ENCODE data around the gene PCDHB13.
"Not testable (repeated sequence)": the region's sequence is repeated elsewhere in the genome, so short reads cannot be mapped to it uniquely, and the experiment has no call there.

PCDHB13 gene

DNA sequence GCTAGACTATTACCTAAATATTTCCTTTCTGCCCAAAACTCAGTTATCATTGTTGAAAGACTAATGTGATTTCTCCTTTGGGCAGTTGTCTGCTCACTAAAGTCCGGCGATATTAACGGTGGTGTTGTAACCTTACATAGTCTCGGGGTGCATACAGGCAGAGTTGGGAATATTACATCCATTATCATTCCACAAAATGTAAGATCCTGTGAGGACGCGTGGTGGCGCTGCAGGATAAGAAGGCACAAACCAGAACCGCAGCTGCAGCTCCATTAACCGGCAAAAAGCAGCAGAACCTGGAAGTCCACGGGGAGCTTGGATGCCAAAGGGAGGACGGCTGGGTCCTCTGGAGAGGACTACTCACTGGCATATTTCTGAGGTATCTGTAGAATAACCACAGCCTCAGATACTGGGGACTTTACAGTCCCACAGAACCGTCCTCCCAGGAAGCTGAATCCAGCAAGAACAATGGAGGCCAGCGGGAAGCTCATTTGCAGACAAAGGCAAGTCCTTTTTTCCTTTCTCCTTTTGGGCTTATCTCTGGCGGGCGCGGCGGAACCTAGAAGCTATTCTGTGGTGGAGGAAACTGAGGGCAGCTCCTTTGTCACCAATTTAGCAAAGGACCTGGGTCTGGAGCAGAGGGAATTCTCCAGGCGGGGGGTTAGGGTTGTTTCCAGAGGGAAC lies at the start of gene PCDHB13:
PCDHB13 (plus strand) TSS at position 264 of the 684 bp plus-strand sequence; CDS start at position 469, 205 bp downstream.
- peak; percentile 14 for DNase-seq

DNA sequence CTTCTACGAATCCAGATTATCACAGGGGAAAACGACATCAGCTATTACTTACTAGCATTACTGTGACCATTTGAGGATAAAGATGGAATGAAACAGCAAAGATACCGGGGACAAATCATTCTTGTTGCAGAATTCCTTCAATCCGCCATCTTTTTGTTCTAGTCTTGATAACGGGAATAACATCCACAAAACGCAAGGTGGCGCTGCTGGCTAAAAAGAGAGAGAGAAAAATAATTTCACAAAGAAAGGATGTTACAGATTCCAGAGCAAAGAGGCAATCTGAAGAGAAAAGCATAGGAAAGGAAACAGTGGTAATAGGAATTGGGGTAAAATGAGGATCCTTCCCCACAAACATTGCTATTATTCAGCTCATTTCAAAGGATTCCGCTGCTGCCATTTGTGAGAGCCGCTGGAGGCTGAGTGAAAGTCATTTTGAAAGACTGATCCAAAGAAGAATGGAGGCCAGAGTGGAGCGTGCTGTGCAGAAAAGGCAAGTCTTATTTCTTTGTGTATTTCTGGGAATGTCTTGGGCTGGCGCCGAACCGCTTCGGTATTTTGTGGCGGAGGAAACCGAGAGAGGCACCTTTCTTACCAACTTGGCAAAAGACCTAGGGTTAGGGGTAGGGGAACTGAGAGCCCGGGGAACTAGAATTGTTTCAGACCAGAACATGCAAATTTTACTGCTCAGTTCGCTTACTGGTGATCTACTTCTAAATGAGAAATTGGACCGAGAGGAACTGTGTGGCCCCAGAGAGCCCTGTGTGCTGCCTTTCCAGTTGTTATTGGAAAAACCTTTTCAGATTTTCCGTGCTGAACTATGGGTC lies 41.1 kb upstream of the PCDHB13 start, which contains the start of gene PCDHB7:
PCDHB7 (plus strand) TSS at position 264 of the 824 bp plus-strand sequence; CDS start at position 456, 192 bp downstream.
- DNase-seq = peak; percentile 14

DNA sequence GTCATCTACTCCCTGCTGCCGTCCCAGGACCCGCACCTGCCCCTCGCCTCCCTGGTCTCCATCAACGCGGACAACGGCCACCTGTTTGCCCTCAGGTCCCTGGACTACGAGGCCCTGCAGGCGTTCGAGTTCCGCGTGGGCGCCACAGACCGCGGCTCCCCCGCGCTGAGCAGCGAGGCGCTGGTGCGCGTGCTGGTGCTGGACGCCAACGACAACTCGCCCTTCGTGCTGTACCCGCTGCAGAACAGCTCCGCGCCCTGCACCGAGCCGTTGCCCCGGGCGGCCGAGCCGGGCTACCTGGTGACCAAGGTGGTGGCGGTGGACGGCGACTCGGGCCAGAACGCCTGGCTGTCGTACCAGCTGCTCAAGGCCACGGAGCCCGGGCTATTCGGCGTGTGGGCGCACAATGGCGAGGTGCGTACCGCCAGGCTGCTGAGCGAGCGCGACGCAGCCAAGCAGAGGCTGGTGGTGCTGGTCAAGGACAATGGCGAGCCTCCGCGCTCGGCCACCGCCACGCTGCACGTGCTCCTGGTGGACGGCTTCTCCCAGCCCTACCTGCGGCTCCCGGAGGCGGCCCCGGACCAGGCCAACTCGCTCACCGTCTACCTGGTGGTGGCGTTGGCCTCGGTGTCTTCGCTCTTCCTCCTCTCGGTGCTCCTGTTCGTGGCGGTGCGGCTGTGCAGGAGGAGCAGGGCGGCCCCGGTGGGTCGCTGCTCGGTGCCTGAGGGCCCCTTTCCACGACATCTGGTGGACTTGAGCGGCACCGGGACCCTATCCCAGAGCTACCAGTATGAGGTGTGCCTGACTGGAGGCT lies 39.2 kb upstream of the PCDHB13 start:
- not testable (repeated sequence) for DNase-seq

DNA sequence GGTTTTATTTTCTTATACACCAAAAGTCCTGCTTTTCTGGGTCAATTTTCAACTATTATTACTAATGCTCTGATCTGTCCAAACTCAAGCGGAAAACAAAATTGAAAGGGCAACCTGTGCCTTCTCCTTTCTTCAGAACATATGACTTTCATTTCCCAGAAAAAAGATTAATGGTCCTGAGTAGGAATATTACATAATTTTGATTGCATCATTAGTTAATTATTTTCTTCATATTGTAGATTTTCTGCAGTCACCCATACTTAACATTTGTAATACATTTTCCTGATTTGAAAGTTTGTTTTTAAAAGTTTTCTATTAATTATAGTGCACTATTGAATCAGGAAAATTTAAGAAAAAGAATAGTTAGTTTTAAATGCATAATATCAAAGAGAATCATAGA lies 37.8 kb upstream of the PCDHB13 start:
- DNase-seq = no peak

DNA sequence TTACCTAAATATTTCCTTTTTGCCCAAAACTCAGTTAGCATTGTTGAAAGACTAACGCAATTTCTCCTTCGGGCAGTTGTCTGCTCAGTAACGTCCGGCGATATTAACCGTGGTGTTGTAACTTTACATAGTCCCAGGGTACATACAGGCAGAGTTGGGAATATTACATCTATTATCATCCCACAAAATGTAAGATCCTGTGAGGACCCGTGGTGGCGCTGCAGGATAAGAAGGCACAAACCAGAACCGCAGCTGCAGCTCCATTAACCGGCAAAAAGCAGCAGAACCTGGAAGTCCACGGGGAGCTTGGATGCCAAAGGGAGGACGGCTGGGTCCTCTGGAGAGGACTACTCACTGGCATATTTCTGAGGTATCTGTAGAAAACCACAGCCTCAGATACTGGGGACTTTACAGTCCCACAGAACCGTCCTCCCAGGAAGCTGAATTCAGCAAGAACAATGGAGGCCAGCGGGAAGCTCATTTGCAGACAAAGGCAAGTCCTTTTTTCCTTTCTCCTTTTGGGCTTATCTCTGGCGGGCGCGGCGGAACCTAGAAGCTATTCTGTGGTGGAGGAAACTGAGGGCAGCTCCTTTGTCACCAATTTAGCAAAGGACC lies 36.0 kb upstream of the PCDHB13 start, which contains the start of gene PCDHB8:
PCDHB8 (plus strand) TSS at position 214 of the 615 bp plus-strand sequence; CDS start at position 459, 245 bp downstream.
- DNase-seq = not testable (repeated sequence)

DNA sequence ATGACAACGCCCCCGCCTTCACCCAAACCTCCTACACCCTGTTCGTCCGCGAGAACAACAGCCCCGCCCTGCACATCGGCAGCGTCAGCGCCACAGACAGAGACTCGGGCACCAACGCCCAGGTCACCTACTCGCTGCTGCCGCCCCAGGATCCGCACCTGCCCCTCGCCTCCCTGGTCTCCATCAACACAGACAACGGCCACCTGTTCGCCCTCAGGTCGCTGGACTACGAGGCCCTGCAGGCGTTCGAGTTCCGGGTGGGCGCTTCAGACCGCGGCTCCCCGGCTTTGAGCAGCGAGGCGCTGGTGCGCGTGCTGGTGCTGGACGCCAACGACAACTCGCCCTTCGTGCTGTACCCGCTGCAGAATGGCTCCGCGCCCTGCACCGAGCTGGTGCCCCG lies 34.3 kb upstream of the PCDHB13 start:
- not testable (repeated sequence) for DNase-seq

DNA sequence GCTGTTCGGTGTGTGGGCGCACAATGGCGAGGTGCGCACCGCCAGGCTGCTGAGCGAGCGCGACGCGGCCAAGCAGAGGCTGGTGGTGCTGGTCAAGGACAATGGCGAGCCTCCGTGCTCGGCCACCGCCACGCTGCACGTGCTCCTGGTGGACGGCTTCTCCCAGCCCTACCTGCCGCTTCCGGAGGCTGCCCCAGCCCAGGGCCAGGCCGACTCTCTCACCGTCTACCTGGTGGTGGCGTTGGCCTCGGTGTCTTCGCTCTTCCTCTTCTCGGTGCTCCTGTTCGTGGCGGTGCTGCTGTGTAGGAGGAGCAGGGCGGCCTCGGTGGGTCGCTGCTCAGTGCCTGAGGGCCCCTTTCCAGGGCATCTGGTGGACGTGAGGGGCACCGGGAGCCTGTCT lies 33.8 kb upstream of the PCDHB13 start:
- not testable (repeated sequence) for DNase-seq

DNA sequence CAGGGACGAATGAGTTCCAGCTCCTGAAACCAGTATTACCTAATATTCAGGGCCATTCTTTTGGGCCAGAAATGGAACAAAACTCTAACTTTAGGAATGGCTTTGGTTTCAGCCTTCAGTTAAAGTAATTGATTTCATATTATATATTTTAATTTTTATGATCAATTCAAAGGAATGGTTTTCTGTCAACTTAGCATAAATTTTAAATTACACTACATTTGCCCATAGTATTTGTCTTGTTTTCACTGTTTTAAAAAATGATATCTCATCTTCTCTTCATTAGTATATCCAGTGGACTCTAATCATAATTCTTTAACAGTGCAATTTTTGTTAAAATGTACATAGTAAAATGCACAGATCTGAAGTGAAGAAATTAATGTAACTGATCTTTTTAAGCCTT lies 33.4 kb upstream of the PCDHB13 start:
- no peak for DNase-seq

DNA sequence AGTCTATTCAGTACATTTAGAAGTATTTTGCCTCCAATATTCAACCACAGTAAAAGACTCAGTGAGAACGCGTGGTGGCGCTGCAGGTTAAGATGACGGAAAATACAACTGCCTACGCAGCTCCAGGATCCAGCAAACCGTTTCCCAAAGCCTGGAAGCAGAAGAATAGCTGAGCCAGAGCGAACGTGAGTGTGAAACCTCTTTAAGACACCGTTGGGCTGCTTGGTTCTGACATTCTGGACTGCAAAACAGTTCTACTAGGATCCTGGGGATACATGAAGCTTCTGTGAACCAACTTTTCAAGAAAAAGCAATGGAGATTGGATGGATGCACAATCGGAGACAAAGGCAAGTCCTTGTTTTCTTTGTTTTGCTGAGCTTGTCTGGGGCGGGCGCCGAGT lies 31.5 kb upstream of the PCDHB13 start, which contains the start of gene PCDHB16:
PCDHB16 (plus strand) TSS at position 140 of the 400 bp plus-strand sequence; CDS start at position 313, 173 bp downstream.
- DNase-seq = no peak

DNA sequence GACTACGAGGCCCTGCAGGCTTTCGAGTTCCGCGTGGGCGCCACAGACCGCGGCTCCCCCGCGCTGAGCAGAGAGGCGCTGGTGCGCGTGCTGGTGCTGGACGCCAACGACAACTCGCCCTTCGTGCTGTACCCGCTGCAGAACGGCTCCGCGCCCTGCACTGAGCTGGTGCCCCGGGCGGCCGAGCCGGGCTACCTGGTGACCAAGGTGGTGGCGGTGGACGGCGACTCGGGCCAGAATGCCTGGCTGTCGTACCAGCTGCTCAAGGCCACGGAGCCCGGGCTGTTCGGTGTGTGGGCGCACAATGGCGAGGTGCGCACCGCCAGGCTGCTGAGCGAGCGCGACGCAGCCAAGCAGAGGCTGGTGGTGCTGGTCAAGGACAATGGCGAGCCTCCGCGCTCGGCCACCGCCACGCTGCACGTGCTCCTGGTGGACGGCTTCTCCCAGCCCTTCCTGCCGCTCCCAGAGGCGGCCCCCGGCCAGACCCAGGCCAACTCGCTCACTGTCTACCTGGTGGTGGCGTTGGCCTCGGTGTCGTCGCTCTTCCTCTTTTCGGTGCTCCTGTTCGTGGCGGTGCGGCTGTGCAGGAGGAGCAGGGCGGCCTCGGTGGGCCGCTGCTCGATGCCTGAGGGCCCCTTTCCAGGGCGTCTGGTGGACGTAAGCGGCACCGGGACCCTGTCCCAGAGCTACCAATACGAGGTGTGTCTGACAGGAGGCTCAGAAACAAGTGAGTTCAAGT lies 29.4 kb upstream of the PCDHB13 start:
- DNase-seq = not testable (repeated sequence)

DNA sequence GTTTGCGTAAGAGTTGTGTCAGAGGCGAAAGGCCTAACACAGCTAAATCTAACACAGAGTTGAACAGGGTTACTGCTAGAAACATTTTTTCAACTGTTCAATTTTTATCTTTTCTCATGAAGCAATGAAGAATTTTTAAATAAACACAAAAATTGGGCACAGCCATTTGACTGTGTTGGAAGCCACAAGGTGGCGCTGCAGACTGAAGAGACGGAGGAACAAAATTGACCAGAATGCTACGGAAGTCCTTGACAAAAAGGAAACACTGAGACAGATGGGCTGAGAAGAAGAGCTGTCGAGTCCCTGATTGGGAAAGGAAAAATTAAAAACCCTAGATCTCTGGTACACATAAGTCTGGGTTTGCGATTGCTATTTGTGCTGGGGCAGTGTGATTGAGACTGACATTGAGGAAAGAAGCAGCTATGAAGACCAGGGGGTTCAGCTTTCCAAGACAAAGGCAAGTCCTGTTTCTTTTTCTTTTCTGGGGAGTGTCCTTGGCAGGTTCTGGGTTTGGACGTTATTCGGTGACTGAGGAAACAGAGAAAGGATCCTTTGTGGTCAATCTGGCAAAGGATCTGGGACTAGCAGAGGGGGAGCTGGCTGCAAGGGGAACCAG lies 26.7 kb upstream of the PCDHB13 start, which contains the start of gene PCDHB9:
PCDHB9 (plus strand) TSS at position 265 of the 616 bp plus-strand sequence; CDS start at position 423, 158 bp downstream.
- peak; percentile 27 for DNase-seq

DNA sequence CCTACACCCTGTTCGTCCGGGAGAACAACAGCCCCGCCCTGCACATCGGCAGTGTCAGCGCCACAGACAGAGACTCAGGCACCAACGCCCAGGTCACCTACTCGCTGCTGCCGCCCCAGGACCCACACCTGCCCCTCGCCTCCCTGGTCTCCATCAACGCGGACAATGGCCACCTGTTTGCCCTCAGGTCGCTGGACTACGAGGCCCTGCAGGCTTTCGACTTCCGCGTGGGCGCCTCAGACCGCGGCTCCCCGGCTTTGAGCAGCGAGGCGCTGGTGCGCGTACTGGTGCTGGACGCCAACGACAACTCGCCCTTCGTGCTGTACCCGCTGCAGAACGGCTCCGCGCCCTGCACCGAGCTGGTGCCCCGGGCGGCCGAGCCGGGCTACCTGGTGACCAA lies 25.0 kb upstream of the PCDHB13 start:
- not testable (repeated sequence) for DNase-seq

DNA sequence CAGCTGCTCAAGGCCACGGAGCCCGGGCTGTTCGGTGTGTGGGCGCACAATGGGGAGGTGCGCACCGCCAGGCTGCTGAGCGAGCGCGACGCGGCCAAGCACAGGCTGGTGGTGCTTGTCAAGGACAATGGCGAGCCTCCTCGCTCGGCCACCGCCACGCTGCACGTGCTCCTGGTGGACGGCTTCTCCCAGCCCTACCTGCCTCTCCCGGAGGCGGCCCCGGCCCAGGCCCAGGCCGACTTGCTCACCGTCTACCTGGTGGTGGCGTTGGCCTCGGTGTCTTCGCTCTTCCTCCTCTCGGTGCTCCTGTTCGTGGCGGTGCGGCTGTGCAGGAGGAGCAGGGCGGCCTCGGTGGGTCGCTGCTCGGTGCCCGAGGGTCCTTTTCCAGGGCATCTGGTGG lies 24.6 kb upstream of the PCDHB13 start:
- DNase-seq = not testable (repeated sequence)

DNA sequence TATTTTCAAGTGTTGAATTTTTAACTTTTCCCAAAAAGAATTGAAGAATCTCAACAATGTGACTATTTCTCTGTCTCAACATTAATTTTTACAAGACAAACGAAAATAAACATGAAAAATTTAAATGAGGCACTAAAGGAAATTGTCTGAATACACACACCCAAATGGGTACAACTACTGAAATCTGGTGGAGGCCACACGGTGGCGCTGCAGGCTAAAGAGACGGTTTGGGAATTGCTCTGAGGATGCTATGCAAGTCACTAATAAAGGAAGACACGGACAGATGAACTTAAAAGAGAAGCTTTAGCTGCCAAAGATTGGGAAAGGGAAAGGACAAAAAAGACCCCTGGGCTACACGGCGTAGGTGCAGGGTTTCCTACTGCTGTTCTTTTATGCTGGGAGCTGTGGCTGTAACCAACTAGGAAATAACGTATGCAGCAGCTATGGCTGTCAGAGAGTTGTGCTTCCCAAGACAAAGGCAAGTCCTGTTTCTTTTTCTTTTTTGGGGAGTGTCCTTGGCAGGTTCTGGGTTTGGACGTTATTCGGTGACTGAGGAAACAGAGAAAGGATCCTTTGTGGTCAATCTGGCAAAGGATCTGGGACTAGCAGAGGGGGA lies 21.5 kb upstream of the PCDHB13 start, which contains the start of gene PCDHB10:
PCDHB10 (plus strand) TSS at position 244 of the 616 bp plus-strand sequence; CDS start at position 444, 200 bp downstream.
- peak; percentile 6 for DNase-seq

DNA sequence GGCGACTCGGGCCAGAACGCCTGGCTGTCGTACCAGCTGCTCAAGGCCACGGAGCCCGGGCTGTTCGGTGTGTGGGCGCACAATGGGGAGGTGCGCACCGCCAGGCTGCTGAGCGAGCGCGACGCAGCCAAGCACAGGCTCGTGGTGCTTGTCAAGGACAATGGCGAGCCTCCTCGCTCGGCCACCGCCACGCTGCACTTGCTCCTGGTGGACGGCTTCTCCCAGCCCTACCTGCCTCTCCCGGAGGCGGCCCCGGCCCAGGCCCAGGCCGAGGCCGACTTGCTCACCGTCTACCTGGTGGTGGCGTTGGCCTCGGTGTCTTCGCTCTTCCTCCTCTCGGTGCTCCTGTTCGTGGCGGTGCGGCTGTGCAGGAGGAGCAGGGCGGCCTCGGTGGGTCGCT lies 19.4 kb upstream of the PCDHB13 start:
- not testable (repeated sequence) for DNase-seq

DNA sequence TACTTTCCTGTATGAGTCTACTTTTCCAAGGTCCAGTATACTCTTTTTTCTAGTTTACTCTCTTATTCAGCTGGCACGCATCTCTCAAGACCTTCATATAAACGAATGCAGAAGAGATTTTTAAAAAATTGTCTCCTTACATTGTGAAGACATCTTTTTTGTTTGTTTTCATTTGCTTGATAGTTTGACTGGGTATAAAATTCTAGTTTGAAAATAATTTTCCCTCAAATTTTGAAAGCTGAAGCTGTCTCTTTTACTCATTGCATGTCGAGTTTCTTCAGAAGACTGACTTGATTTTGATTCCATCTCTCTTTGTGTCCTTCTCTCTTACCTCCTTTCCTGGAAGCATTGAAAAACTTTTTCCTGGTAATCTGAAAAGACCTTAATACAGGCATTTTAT lies 17.4 kb upstream of the PCDHB13 start:
- no peak for DNase-seq

DNA sequence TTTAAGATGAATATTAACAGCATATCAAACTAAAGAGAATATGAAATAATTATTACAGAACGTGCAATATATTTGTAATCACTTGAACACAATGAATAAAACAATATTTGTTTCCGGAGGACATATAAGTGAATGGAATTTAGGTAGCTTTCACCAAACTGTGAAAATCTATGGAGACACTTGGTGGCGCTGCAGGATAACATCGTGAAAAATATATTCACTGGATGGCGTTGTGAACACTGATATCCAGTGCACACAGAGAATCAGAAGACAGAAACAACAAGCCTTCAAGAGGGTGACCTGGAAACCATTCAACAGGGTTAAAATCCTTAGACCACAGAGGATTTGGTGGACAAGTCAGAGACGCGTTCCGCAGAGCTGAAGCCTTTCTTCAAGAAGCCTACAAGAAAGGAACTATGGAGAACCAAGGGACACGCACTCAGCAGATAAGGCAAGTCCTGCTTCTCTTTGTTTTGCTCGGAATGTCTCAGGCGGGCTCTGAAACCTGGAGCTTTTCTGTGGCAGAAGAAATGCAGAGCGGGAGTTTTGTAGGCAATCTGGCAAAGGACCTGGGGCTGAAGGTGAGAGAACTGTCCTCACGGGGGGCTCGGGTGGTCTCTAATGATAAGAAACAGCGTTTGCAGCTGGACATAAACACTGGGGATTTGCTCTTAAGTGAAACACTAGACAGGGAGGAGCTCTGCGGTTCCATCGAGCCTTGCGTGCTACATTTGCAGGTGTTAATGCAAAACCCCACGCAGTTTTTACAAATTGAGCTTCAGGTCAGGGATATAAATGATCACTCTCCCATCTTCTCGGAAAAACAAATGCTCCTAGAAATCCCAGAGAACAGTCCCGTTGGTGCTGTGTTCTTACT lies 14.1 kb upstream of the PCDHB13 start, which contains the start of gene PCDHB11:
PCDHB11 (plus strand) TSS at position 269 of the 877 bp plus-strand sequence; CDS start at position 417, 148 bp downstream.
- no peak for DNase-seq

DNA sequence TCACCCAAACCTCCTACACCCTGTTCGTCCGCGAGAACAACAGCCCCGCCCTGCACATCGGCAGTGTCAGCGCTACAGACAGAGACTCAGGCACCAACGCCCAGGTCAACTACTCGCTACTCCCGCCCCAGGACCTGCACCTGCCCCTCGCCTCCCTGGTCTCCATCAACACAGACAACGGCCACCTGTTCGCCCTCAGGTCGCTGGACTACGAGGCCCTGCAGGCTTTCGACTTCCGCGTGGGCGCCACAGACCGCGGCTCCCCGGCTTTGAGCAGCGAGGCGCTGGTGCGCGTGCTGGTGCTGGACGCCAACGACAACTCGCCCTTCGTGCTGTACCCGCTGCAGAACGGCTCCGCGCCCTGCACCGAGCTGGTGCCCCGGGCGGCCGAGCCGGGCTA lies 12.6 kb upstream of the PCDHB13 start:
- not testable (repeated sequence) for DNase-seq

DNA sequence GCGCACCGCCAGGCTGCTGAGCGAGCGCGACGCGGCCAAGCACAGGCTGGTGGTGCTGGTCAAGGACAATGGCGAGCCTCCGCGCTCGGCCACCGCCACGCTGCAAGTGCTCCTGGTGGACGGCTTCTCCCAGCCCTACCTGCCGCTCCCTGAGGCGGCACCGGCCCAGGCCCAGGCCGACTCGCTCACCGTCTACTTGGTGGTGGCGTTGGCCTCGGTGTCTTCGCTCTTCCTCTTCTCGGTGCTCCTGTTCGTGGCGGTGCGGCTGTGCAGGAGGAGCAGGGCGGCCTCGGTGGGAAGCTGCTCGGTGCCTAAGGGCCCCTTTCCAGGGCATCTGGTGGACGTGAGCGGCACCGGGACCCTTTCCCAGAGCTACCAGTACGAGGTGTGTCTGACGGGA lies 12.1 kb upstream of the PCDHB13 start:
- DNase-seq = not testable (repeated sequence)
